CD4-positive, alpha-beta T cell treated with Interleukin-6 at 100 ng/mL for 8 hours (primary cell): ENCODE measurements around the gene SAP25.
A peak's percentile ranks its signal among the peaks of the same experiment; 100 is the strongest.
"Not testable (repeated sequence)": the region's sequence is repeated elsewhere in the genome, so short reads cannot be mapped to it uniquely, and the experiment has no call there.

ENCODE experiments used
- DNase-seq: peaks from one replicate; pipeline ENCODE4 v3.0.0-alpha.2; 2020; ENCODE audit warnings: mixed read lengths, low spot score

SAP25 gene

DNA sequence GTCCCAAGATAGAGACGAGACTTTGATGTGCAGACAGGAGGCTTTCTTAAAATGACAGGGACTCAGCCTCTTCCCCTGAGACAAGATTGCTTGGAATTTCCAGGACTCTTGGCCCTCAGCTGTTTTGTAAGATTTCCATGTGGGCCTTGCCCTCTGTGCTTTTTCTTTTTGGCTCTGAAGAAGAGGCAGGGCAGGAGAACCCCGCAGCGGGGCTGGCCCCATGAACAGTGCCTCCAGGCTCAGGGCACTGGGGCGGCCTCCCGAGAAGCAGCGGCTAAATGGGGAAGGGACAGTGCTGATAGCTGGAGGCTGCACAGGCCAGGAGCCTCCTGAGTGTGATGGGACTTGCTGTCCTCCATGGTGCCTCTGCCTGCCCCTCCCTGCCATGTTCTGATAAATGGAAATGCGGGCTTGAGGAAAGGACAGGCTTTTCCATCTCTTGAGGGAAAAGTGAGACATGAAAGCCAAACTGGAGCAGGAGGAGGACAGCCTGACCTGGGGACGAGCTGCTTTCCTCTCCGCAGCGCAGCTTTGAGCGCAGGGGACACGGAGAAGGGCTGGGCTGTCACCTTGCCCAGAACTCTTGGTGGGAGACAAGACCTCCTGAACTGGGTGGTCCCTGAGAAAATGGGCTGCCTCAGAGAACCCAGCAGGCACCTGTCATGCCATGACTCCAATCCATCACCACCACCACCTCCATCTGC, 12.1 kb downstream of the SAP25 start:
- DNase-seq = no peak

DNA sequence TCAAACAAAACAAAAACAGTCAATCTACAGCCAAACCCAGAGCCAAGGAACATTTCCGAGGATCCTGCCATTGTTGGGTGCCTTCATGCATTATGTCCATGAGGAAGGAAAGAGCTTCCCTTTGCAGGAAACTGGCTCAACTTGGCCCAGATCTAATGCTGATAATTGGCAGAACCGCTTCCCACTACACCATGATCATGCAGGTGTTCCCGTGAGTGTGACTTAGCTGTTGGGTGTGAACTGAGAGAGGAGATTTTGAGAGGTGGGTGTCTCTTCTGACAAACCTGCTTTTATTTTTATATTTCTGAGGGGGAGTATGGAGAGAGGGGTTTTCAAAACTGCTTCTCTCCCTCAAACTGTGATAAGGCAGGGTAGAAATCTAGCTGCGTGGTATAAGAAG, 14.6 kb downstream of the SAP25 start:
- DNase-seq = no peak

DNA sequence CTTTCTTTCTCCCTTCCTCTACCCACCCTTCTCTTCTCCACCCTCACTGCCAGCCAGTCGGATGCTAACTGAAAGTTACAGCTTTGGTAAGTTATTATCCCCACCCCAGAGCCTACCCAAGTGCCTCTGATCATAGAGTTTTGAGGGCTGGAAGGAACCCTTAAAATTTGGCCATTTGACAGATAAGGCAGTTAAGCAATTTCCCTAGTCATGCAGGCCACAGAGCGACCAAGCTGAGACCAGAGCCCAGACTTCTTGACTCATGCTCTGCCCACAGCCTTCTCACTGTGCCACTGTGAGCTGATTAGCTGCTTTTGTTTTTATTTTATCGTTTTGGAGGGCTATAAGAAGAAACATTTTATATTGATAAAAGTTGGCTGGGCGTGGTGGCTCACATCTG, 17.2 kb downstream of the SAP25 start:
- DNase-seq = no peak

DNA sequence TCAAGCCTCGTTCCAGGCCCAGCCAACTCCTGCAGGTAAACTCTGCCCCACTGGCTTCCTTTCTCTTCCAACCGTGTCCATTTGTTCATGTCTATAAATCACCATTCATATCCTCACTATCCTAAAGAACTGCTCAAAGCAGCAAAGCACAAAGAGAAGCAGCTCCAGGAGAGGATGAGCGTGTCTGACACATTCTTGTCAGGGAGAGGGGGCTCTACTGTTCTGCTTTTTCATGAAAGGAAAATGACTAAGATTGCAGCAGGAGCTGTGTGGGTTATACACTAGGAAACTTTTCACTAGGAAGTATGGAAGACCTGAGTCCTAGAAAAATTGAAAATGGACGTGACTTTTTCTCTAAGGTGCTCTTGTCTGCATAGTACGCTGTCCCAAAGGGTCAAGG, 18.0 kb downstream of the SAP25 start:
- DNase-seq = no peak

DNA sequence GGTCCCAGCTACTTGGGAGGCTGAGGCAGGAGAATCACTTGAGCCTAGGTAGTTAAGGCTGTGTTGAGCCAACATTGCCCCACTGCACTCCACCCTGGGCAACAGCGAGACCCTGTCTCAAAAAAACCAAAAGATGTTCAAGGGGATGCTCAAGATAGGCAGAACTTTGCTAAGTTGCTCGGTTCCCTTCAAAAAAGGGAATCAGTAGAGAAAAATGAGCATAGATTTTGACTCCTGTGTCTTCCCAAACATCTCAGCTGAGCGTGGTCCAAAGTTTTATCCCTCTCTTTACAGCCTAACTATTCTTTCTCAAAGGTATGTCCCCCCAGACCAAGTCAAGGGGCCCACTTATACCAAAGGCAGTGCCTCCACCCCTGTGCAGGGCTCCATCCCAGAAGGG, 20.7 kb downstream of the SAP25 start:
- no peak for DNase-seq

DNA sequence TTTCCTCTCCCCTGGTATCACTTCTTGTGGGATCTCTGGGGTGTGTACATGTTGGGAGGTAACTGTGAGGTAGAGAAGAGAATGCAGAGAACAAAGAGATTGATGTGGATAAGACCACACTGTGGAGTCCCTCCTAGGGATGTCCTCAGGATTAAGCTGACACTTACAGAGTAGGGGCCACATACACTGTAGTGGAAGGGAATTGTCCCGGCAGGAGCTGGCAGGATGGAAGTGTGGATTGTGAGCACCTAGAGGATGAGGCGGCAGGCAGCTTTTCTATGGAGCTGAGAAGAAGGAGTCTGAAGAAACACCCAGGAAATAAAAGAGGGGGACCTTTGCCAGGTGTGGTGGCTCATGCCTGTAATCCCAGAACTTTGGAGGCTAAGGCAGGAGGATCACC, 21.2 kb downstream of the SAP25 start:
- no peak for DNase-seq

DNA sequence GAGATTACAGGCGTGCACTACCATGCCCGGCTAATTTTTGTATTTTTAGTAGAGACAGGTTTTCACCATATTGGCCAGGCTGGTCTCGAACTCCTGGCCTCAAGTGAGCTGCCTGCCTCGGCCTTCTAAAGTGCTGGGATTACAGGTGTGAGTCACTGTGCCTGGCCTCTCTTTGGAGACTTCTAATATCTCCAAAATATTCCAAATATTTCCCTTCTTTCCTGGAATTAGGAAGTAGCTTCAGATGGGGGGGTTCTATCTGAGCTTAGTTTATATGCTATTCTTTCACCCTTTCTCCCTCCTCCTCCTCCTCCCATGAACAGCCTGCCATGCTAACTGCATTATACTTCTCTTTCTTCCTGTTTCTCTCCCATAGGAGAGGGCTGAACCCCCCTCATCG, 25.3 kb downstream of the SAP25 start:
- DNase-seq = not testable (repeated sequence)

DNA sequence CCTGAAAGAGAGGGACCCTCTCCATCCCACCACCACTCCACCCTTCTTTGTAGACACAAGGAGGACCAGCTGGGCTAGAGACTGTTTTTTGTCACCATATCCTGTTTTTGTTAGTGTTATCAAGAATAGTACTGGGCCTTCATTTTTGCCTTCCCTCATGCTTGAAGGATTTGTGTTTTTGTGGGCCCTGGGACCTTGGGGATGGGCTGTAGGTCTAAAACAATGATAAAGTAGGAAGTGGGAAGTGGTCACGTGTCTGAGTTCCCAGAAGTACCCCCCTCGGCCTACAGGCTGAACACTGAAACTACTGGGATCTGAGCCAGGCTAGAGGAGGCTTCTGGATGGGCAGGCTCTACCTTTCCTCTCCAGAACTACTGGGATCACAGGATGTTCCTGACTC, 25.8 kb downstream of the SAP25 start:
- no peak for DNase-seq

DNA sequence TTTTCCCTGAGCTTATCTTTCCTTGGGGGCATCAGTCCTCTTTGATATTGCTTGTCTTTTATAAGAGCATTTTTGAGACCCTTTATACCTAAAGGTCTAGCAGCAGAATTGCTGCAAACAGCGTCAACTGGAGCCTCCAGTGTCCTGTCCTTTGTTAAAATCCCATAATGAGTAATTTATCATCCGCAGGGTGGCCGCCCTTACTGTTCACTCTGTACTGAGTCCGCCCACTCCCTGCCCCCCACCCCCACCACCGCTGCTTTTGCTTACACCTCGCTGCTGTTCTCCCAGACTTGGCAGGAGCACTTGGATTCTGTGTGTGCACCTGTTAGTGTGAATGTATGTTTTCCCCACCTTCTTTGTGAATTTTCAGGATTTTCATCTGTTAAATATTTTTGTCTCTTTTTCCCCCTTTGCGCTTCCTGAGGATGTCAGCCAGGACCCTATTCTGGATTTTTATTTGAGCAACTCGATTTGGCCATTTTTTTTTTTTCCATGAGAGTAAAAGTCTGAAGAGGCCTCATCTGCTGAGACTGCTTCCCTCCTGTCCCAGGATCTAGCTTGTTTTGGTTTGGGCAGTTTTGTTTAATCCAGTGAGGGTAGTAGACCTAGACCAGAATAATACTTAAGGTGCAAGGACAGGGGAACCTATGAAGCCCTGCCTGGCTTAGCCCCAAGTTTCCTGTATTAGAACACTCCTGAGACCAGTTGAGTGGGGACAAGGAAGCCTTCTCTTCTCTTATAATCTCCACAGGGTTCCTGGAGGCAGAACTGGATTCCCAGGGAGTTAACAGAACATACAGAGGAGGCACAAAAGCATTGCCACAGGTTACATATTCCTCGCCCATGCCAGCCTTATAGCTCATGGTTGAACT, 26.5 kb downstream of the SAP25 start:
- no peak for DNase-seq

DNA sequence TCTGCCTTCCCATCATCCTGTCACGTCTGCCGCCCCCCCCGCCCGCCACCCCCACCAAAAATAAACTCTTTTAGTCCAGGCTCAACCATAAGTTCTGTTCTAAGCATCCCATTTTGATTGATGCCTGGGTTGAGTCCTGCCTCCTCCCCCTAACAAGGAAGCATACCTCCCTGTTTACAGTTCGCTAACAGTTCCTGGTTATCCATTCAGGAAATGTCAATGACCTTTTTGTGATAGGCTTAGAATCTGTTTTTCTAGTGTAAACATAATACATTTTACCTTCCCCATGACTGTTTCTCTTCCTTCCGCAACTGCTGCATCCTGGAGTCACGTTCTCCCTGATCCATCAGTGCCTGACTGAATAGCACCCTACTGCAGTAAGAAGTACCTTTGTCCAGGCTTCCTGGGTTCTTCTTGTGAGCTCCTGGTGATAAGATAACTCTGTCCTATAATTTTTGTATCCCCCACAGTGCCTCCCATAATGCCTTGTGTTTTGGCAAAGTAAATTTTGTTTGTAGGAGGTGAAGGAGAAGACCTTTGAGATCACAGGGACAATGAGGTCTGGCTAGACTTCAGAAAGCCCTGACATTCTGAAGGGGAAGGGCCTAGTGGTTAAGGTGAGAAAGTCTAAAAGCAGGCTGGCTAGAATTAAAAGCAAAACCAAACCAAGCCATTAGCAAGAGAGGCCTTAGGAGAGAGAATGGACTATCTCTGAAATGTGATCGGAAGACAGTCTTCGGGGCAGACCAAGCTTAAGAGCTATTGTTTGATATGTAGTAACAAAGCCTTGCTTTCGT, 27.4 kb downstream of the SAP25 start:
- peak; percentile 47 for DNase-seq

DNA sequence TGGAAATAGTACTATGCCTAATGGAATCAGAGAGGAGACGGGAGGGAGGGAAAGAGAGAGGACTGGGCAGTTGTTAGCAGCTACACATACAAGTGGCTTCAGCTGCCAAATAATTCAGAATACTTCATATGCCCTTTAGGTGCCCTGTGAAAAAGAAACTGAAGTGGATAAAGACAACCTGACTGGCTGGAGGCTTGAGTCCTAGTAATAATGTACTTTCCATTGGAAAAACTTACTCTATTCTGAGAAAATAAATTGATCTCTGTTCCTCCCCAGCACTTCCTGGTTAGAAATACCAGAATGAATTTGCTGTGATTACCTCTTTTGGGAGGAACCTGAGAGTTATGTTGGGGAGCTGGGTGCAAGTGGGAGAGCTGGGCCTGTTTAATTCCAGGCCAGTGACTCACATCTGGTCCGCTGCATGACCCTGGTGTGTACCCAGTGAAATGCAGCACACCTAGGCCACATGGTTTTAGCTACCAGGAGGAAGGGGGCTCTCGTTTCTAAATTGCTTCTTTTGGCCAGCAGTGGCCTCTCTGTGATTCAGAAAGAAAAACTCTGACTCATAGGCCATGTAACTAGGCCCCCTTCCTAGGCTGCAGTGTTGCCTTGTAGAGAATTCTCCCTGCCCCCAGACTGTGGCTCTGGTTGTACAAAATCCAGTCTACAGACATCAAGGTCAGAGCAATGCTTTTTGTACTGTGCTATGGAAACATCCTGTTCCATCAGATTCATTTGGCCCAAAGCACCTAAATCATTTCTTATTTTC, 28.2 kb downstream of the SAP25 start:
- peak; percentile 42 for DNase-seq

DNA sequence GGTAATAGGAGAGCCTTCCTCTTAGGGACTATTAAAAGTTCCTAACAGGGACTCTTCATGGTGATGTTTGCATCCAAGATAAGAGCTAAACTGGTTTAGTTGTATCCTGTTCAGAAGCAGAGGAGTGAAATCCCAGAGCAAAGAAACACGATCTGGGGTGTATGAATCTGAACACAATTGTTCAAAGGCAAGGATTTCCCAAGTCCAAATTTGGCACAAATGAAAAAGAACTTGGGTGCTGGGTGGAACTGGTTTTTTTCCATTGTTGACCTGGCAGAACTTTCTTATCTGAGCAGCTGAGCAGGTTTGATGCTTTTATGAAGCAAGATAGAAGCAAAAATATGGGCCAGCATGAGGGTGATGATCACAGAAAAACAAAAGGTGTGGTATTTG, 28.7 kb downstream of the SAP25 start:
- DNase-seq = no peak

DNA sequence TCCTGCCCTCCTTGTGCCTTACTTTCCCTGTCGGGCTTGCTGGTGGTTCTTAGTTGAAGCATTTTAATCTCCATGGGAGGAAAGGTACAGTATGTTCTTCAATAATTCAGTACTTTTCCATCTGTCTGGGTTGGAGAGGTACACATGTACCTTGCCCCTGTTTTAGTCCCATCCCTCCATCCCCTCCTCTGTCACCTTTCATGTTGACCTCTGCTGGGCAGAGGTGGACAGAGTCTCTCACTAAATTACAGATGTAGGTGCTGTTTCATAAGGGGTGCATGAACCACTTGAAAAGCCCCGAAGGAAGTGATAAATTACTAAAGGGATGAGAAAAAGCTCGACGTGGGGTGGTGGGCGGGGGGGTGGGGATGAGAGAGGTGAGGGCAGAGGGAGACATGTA, 29.3 kb downstream of the SAP25 start:
- DNase-seq = no peak

DNA sequence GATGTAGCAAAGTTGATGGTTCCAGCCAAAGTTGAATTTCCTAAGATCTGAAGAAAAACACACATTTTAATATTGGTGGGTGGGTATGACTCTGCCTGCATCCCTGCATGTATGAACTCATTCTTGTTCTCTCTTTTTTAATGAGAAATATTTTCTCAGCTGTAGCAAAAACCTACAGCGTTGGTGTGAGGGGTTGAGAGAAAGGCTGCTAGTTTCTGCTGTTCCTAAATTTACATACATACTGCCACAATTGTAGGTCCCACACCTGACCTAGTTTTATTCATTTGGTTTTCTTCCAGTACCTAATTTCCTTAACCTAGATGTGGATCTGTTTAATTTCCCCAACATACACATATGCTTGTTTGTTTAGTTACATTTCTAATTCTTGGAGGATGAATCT, 30.1 kb downstream of the SAP25 start:
- DNase-seq = no peak

DNA sequence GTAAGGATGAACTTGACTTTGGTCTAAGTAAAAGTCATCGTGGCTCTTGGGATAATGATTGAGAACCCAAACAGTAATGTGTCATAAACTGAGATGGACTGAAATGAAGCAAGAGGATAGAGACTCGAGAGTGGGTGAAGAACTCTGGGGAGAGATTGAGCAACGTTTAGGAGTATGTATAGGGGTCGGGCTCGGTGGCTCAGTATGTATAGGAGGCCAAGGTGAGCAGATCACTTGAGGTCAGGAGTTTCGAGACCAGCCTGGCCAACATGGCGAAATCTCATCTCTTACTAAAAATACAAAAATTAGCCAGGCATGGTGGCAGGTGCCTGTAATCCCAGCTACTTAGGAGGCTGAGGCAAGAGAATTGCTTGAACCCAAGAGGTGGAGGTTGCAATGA, 32.4 kb downstream of the SAP25 start:
- not testable (repeated sequence) for DNase-seq

DNA sequence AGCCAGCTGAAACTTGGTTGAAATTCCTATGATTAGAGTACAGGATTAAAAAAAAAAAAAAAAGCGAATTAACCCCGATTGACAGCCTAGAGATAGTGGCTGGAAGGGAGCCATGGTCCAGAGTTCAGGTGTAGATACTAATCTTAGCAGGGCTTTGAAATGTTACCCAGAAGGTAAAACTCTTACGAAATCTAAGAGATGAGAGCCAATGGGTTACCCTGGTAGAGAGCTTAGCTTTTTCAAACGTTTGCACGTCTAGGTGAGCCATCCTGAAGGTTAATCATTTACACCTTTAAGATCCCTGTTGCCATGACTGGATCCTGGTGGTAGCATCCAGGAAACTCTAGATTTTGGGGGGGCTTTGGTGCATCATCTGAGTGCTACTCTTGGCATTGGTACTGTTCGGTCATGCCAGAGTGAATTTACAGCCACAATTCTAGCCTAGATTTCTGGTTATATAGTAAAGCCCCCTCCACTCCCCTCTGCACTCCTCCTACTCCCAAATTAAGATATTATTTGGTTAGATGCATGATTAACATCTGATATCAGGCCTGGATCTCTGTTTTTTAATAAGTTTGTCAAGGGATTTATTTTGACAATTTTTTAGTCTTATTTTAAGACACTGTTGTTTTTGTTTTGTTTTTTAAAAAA, 33.5 kb downstream of the SAP25 start:
- no peak for DNase-seq

DNA sequence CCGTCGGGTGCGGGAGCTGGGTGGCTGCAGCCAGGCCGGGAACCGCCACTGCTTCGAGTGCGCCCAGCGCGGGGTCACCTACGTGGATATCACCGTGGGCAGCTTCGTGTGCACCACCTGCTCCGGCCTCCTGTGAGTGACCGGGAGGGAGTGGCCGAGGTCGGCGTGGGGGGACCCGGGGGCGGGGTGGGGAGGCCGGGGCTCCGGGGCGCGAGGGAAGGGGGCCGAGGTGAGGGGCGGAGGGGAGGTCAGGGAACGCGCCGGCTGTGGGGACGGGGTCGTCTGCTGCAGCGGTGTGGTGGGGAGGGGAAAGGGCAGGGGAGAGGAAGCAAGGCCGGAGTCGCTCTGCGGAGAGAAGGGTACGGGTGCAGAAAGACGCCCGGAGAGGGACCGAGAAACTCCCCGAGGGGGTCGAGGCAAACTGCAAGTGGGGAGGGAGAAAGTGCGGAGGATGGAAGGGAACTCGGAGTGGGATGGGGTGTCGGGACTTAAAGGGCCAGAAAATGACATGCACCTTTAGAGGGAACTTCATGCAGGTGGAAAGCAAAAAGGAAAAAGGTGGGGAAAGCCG, 34.2 kb downstream of the SAP25 start:
- DNase-seq = no peak

DNA sequence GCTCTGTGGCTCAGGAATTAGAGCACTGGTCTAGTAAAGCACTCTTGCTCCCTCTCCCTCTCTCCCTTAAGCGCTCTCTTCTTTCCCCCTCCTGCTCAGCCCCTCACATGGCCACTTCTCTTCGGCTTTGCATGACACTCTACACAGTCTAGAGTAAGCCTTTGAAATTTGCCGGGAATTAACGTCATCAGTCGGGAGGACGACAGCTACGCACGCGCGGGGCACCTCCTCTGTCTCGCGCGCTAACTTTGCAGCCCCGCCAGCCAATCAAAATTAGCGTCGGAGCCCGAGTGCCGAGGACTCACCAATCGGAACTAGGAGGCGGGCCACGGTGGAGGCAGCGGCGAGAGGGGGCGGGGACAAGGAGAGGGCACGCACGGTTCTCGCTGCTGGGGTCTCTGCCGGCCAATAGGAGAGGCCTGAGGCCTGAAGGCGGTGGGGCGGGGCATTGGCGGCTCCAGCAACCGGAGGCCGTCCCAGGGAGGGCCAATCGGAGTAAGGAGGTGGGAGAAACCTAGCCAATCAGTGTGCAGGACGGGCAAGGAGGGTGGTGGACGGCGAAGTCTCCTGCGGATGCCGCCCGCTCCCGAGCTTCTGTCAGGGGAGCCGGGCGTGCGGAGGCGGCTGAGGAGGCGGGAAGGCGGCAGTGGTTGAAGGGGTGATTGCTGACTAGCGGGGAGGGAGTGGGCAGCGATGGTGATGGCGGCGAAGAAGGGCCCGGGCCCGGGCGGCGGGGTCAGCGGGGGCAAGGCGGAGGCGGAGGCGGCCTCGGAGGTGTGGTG, 34.9 kb downstream of the SAP25 start, which contains the start of gene AGFG2:
Gene AGFG2 (plus strand): TSS at position 550 of the 782 bp plus-strand sequence. CDS start 144 bp downstream, at position 694.
- peak; percentile 100 for DNase-seq

DNA sequence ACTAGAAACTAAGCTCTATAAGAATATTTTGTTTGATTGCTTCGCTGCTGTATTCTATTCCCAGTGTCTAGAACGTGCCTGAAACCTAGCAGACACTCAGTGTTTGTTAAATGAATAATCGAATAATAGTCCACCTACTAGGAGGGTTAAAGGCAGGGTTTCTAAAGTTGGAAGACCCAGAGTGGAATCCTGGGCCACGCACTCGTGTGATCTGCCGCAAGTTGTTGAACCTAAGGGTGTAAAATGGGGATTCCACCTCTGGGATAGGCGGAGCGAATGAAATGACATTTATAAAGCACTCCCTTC, 35.4 kb downstream of the SAP25 start:
- DNase-seq = no peak

DNA sequence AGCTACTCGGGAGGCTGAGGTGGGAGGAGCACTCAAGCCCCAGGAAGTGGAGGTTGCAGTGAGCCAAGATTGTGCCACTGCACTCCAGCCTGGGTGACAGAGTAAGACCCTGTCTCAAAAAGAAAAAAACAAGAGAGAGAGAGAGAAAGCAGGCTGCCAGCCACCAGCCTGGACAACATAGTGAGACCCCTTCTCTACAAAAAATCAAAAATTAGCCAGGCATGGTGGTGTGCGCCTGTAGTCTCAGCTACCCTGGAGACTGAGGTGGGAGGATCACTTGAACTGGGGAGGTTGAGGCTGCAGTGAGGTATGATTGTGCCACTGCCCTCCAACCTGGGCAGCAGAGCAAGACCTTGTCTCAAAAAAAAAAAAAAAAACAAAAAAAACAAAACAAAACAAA, 37.0 kb downstream of the SAP25 start:
- DNase-seq = not testable (repeated sequence)
